Stimulated activated CD8-positive, alpha-beta memory T cell treated with anti-CD3 and anti-CD28 coated beads, Interleukin-15, amount 100 ng/mL, for 1 hour (primary cell): Measurements from ENCODE around the gene ADAM8.
"Not testable (repeated sequence)": the region's sequence is repeated elsewhere in the genome, so short reads cannot be mapped to it uniquely, and the experiment has no call there.

Source experiments
- DNase-seq: peaks from one replicate; pipeline ENCODE4 v3.0.0-alpha.2; 2020; ENCODE audit warnings: low read depth

The ADAM8 gene

DNA sequence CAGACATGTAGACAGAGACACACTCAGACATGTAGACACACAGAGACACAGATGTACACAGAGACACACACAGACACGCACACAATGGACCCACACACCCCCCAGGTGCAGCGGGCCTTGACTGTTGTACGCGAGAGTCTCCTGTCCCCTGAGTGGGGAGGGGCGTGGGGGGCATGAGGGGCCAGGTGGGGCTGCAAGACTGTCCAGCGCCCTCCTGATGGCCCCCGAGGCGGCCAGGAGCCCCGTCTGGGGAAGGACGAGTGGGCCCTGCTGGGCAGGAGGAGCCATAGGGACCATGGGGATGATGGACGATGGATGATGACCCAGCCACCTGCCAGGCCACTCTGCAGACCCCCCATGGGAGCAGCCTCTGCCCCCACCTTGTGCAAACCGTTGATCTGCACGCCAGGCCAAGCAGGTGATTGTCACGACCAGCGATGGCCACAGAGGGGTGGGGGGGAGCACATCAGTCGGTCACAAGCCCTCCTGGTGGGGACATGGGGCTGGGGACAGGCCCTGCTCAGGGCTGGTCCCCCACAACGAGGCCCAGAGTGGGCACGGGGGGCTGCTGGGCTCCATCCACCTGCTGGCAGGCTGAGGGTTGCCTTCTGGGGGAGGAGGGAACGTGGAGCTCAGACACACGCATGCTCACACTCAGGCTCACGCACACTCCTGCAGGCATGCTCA is 27.4 kb downstream of the ADAM8 start:
- no peak for DNase-seq

- DNase-seq = no peak
Observed at GRCh38 chr10:133248334-133248715, 28.3 kb downstream of the ADAM8 start.

- DNase-seq = no peak
Observed at GRCh38 chr10:133247681-133248333, 28.9 kb downstream of the ADAM8 start.

DNA sequence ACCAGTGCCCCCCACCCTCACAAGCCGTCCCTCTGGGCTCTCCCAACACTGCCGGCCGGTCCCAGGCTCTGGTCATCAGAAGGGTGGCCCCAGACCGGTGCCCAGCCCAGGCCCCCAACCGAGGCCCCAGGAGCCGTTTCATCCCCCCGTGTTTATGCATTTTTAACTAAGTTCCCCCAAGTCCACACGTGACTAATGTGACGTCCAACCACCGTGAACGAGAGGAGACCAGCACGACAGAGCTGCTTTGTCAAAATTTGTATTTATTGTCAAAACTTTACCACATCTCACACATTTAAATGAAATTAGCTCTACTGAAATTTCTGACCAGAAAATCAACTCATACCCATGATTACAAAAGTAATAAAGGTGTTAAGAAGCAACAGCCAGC is 30.4 kb downstream of the ADAM8 start:
- no peak for DNase-seq

DNA sequence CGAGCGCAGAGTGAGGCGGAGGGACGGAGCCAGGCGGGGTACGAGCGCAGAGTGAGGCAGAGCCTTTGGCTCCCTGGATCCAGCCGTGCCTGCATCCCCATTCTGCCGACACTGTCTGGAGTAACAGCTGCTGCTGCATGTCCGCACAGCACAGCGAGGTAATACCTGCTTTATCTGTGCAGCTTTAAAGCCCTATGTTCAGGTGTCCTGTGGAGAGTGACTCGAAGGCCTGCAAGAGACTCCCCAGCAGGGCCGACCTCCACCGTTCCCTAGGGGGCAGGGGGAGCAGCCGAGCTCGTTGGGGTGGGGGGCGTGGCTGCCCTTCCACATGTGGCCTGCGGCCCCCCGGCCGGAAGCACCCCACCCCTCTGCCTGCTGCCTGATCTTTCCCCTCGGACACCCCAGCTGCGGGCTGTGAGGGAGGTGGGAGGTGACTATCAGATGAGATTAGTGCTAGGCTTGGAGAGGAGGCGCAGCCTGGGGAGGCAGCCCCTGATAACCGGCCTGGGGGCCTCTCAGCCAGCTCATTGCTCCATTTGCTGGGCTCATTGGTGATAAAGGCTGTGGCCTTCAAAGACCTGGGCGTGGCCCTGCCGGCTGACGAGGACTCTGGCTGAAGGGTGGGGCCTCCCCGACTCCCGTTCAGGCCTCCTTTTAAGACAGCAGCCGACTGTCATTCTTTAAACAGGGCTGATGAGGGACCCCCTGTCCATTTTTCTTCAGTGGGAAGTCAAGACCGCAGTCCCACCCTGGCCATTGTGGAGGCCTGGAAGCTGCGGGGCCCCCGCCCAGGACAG is 31.0 kb downstream of the ADAM8 start:
- no peak for DNase-seq

DNA sequence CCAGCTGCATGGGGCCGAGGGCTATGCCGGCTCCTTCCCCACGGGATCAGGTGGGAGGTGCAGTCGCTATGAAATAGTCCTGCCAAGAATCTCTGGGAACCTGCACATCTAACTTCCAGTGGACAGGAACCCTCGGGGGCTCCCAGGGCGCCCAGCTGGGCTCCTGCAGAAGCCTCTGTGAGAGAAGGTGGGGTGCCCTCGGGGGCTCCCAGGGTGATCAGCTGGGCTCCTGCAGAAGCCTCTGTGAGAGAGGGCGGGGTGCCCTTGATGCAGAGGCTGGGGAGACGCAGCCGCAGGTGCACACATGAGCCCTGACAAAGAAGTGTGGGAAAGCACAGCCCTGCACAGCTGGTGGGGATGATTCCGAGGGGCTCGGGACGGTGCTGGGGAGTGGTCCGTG is 33.1 kb downstream of the ADAM8 start:
- DNase-seq = no peak

DNA sequence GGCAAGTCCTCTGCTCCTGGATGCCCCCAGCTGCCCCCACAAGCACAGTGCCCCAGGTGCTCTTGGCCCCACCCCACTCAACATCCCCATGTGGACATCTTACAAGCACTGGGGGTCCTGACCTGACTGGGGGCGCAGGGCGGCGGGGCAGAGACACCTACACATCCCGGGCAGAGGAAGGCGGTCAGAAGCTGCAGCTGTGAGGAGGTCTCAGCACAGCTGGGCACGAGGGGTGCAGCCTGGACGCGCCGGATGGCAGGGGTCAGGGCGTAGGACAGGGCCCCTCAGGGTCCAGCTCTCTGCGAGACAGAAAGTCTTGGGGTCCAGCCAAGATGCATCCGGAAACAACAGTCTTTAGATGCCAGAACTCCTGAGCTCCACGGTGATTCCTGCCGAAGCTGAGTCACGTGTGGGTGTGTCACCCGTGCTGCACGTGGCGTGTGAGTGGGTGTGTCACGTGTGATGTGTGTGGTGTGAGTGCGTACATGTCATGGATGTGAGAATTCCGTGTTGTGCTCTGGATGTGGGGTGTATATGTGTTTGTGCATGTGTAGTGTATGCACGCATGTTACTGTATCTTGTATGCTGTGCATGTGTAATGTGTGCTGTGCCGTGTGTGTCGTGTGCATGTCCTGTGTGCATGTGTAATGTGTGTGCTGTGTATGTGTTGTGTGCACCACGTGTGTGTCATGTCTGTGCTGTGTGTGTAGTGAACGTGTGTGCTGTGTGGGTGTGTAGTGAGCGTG is 33.9 kb downstream of the ADAM8 start:
- no peak for DNase-seq

- no peak for DNase-seq
Observed at GRCh38 chr10:133241501-133242205, 35.0 kb downstream of the ADAM8 start.

- DNase-seq = no peak
Observed at GRCh38 chr10:133239990-133240389, 36.7 kb downstream of the ADAM8 start.

DNA sequence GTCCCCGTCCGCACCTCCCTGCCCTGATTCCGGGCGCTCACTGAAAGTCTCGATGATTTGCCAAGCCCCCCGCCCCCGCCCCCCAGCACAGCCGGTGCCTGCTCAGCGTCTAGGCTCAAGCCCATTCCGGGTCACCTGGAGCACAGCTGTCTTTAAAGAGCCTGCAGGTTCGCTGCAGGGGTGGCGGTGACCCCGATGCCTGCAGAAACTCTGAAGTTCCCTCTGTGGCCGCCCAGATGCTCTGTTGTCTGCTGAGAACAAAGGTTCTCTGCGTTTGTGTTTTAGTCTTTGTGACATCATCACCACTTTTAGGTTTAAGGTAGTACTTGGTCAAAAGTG is 38.2 kb downstream of the ADAM8 start:
- DNase-seq = no peak

GRCh38 chr10:133237588-133238465 is 38.8 kb downstream of the ADAM8 start, which contains the start of gene VENTX:
VENTX (plus strand) TSS chr10:133237855; CDS start chr10:133237915, 60 bp downstream.
- no peak for DNase-seq

DNA sequence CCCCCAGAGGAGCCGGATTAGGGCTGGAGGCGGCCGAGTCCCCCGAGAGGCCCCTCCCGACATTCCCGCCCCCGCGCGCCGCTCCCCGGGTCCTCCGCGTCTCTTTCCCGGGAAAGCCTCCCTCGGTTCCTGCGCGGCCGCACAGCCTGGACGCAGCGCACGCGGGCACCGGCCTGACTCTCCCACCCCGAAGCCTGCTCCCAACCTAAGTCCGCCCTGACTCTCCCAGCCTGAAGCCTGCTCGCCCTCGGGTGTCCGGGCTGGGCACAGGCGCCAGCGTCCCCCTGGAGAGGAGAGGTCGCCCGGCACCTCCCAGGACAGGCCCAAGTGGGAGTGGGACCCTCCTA is 39.5 kb downstream of the ADAM8 start:
- DNase-seq = no peak

GRCh38 chr10:133236401-133237240 is 40.0 kb downstream of the ADAM8 start:
- DNase-seq = no peak

DNA sequence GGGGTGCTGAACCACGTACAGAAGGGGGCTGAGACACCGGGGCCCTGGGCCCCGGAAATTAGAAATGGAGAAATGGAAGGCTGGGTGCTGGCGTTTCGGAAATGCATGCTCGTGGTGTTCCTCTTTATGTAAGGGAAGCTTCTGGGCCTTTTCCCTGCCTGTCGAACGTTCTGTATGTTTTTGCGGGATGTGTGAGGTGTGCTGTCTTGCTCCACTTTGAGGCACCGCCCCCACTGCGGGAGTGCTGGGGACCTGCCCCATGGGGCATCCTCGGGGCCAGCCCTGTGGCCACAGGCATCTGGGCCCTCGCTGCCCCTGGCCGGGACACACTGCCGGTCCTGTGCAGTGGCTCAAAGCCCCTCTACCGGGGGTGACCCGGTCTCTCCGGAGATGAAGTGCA is 40.7 kb downstream of the ADAM8 start:
- DNase-seq = no peak

GRCh38 chr10:133235265-133235855 is 41.3 kb downstream of the ADAM8 start:
- DNase-seq = no peak

- DNase-seq = not testable (repeated sequence)
Observed at GRCh38 chr10:133234796-133235195, 41.9 kb downstream of the ADAM8 start.

- no peak for DNase-seq
Observed at GRCh38 chr10:133231946-133232574, 44.6 kb downstream of the ADAM8 start.

GRCh38 chr10:133231244-133231945 is 45.3 kb downstream of the ADAM8 start:
- DNase-seq = no peak
